K562 (cell line): ENCODE results near the gene PPAT. TPM values are rescaled to one million over a fixed set of nuclear protein-coding genes. Genes with fewer than 3 reads are reported as not detected.

ENCODE experiments used
- ARNT ChIP-seq, 2 experiments: fragments of 450-650 bp; IDR thresholded peaks; 2 replicates each; pipeline ENCODE4 v1.6.1; 2016; ENCODE audit warnings: mild to moderate bottlenecking in 1 of 2
- BCL6 ChIP-seq: fragments of 250-450 bp; sonication (Bioruptor Pico); IDR thresholded peaks from 2 replicates; pipeline ENCODE4 v1.4.0; 2020
- KAT7 ChIP-seq: sonication (generic); formaldehyde crosslinking; IDR thresholded peaks from 2 replicates; pipeline ENCODE4 v1.8.0; 2022; ENCODE audit warnings: missing genetic modification reagents, mild to moderate bottlenecking, borderline replicate concordance
- NFIC ChIP-seq: fragments of 450-650 bp; IDR thresholded peaks from 2 replicates; pipeline ENCODE4 v1.6.1; 2017; ENCODE audit warnings: mild to moderate bottlenecking, inconsistent platforms
- U2AF1 ChIP-seq: fragments of 200-400 bp; formaldehyde crosslinking; optimal IDR thresholded peaks from 2 replicates; pipeline ENCODE3; 2017; ENCODE audit warnings: mild to moderate bottlenecking, low read depth, low read length, moderate library complexity
- ZBED1 ChIP-seq: IDR thresholded peaks from 2 replicates; pipeline ENCODE4 v1.6.1; 2014
- ZC3H11A ChIP-seq: IDR thresholded peaks from 2 replicates; pipeline ENCODE4 v1.6.1; 2012; ENCODE audit warnings: low read depth, low read length, improper control_type of control experiment
- ZFP36 ChIP-seq: fragments of 150-350 bp; IDR thresholded peaks from 2 replicates; pipeline ENCODE4 v1.6.1; 2018; ENCODE audit warnings: low read length, low read depth; ENCODE audit not compliant: partially characterized antibody
- ZNF79 ChIP-seq: fragments of 250-450 bp; sonication (Bioruptor Pico); IDR thresholded peaks from 2 replicates; pipeline ENCODE4 v1.4.0; 2020; ENCODE audit warnings: low read depth, mild to moderate bottlenecking, moderate library complexity
- polyA plus RNA-seq, 8 experiments: library from polyadenylated mRNA; depleted of rRNA in 4 of 8; stranded (reverse) in 5 of 8; unstranded in 3 of 8; fragments of >200 nt; fragmentation: Nextera tagmentation in 2 of 8; fragmentation: Illumina TruSeq in 1 of 8; extraction: Ambion mirVana in 2 of 8; extraction: Trizol in 1 of 8; gene quantifications; 2 replicates each; pipeline versions ENCODE4 v1.2.1 to v1.2.3, GENCODE V29; 2011 to 2014; ENCODE audit warnings: inconsistent platforms in 1 of 8, missing spikeins in 1 of 8
- total RNA-seq, 7 experiments: library from RNA; depleted of rRNA in 6 of 7; stranded (reverse); fragments of >200 nt in 6 of 7; fragmentation: Illumina TruSeq in 2 of 7; extraction: Trizol in 2 of 7; gene quantifications; 2 replicates each; pipeline versions ENCODE4 v1.2.1 to v1.2.3, GENCODE V29; 2011 to 2021; ENCODE audit warnings: low replicate concordance in 1 of 7
- TF ChIP-seq, protein P1 (sequence below): fragments of 250-450 bp; sonication (Bioruptor Pico); IDR thresholded peaks from 2 replicates; pipeline ENCODE4 v1.5.0; 2021; ENCODE audit warnings: mild to moderate bottlenecking, moderate library complexity
- TF ChIP-seq, protein P2 (sequence below): sonication (generic); formaldehyde crosslinking; IDR thresholded peaks from 2 replicates; pipeline ENCODE4 v1.8.0; 2023; ENCODE audit warnings: missing genetic modification reagents, mild to moderate bottlenecking, borderline replicate concordance
- TF ChIP-seq, protein P3 (sequence below): fragments of 250-450 bp; sonication (Bioruptor Pico); IDR thresholded peaks from 2 replicates; pipeline ENCODE4 v1.8.0; 2022; ENCODE audit warnings: inconsistent platforms, mild to moderate bottlenecking, moderate library complexity, borderline replicate concordance

Gene PPAT
- total and polyA plus RNA-seq, 9 of the 15 experiments (the other 6 are each of a cell fraction or from before 2014, with no cell fraction given) = 36.2 to 75.8 (median 55.5) TPM

DNA sequence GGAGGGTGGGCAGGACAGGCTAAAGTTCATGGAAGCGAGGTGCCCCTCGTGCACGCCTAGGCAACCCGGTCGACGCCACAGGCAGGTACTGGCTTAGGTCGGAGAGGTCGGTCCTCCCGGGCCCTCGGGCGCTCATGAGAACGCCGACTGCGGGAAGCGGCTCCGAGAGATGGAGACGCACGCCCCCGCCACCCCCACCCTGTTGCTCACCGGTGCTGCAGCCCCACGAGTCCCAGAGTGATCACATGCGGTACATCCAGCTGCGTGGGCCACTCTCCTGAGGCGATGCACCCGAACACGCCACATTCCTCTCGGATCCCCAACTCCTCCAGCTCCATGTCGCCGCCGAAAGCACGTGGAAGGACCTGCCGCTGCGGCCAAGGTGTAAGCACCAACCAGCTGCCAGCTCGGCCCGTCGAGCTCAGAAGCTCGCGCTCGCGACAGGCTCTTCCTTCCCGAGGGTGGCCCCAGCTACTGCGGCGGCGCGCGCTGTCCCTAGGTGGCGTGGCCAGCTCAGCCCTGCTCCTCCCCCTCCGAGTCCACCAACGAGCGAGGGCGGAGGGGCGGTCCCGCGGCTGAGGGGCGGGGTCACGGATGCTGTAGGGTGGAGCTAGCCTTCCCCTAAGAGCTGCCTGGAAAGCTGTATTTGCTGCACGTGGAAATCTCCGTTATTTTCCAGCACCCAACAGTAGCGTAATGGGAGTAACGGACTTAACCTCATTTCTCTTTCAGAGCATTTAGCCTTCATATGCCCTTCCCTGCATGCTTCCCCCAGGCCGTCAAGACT is at the start of gene PPAT (continued):
- TF ChIP-seq ZFP36 (no peak), ZC3H11A (no peak), ZBED1 (peak; percentile 68; the same call in 1 of the 2 replicates), ZNF79 (no peak), KAT7 (CRISPR knock-in tag) (no peak), BCL6 (CRISPR knock-in tag) (no peak), NFIC (no peak), U2AF1 (no peak), ARNT (IDR thresholded peaks at IDR 0.05) (no peak)
- TF ChIP-seq, protein P1, sequence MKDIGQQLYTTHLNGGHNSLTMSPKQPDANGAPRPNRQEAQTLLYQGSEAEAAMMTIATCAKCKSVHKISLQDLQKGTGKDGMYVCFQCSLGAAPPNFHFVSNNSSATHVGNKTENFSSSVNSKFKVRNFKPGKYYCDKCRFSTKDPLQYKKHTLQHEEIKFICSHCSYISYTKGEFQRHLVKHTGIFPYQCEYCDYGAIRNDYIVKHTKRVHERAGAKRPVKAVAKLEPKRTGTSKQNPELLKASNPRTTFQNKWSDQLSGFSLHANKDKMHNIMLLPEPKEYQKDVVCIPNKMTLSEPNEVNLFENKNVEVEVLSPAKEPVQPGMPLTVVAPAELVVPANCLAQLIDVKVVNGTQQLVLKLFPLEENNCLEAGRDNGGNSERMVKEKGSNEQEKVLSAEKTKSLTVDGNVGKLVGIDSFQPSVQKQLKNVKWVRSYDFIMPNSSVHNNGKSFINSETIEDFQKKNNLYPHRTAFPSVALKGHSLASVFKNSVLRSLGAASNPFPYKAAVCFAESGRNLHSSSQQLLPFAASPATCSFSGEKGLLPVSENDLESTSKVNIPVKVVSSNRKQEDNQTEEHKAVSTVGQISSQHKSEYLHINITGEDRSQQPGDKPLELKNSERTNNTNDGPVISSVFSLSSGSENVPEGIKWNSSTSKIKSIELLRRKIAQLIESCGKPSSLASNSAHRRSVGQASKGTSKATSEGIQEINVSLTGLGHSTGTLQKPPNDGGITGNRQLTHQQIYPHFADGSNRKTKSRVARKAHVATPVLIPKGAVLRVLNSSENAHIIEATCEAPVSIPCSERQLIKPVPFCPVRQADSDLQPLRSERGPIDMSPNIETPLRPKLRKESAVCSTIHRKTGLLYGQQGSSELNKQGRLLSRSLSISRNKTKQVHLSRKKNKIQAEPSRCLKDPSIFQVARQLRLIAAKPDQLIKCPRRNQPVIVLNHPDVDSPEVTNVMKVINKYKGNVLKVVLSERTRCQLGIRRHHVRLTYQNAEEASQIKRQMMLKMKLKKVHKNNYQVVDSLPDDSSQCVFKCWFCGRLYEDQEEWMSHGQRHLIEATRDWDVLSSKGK (CRISPR knock-in tag) = no peak
- TF ChIP-seq, protein P2, sequence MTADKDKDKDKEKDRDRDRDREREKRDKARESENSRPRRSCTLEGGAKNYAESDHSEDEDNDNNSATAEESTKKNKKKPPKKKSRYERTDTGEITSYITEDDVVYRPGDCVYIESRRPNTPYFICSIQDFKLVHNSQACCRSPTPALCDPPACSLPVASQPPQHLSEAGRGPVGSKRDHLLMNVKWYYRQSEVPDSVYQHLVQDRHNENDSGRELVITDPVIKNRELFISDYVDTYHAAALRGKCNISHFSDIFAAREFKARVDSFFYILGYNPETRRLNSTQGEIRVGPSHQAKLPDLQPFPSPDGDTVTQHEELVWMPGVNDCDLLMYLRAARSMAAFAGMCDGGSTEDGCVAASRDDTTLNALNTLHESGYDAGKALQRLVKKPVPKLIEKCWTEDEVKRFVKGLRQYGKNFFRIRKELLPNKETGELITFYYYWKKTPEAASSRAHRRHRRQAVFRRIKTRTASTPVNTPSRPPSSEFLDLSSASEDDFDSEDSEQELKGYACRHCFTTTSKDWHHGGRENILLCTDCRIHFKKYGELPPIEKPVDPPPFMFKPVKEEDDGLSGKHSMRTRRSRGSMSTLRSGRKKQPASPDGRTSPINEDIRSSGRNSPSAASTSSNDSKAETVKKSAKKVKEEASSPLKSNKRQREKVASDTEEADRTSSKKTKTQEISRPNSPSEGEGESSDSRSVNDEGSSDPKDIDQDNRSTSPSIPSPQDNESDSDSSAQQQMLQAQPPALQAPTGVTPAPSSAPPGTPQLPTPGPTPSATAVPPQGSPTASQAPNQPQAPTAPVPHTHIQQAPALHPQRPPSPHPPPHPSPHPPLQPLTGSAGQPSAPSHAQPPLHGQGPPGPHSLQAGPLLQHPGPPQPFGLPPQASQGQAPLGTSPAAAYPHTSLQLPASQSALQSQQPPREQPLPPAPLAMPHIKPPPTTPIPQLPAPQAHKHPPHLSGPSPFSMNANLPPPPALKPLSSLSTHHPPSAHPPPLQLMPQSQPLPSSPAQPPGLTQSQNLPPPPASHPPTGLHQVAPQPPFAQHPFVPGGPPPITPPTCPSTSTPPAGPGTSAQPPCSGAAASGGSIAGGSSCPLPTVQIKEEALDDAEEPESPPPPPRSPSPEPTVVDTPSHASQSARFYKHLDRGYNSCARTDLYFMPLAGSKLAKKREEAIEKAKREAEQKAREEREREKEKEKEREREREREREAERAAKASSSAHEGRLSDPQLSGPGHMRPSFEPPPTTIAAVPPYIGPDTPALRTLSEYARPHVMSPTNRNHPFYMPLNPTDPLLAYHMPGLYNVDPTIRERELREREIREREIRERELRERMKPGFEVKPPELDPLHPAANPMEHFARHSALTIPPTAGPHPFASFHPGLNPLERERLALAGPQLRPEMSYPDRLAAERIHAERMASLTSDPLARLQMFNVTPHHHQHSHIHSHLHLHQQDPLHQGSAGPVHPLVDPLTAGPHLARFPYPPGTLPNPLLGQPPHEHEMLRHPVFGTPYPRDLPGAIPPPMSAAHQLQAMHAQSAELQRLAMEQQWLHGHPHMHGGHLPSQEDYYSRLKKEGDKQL (CRISPR knock-in tag) = no peak
- TF ChIP-seq, protein P3, sequence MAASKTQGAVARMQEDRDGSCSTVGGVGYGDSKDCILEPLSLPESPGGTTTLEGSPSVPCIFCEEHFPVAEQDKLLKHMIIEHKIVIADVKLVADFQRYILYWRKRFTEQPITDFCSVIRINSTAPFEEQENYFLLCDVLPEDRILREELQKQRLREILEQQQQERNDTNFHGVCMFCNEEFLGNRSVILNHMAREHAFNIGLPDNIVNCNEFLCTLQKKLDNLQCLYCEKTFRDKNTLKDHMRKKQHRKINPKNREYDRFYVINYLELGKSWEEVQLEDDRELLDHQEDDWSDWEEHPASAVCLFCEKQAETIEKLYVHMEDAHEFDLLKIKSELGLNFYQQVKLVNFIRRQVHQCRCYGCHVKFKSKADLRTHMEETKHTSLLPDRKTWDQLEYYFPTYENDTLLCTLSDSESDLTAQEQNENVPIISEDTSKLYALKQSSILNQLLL = no peak
